Endothelial cell (in vitro differentiated cells): ENCODE results near the gene EML2. TPM values are rescaled to one million over a fixed set of nuclear protein-coding genes. Genes with fewer than 3 reads are reported as not detected.

Experiments used
- DNase-seq: peaks from one replicate; pipeline ENCODE4 v3.0.0; 2021; ENCODE audit warnings: low spot score
- H3K27ac Mint-ChIP-seq: one replicate; pipeline ENCODE4 v1.8.0; 2021; ENCODE audit warnings: mixed read lengths, inconsistent platforms; ENCODE audit not compliant: unreplicated experiment
- H3K27me3 Mint-ChIP-seq: one replicate; pipeline ENCODE4 v1.8.0; 2021; ENCODE audit warnings: mild to moderate bottlenecking, moderate library complexity, mixed read lengths, inconsistent platforms; ENCODE audit not compliant: unreplicated experiment
- H3K36me3 Mint-ChIP-seq: one replicate; pipeline ENCODE4 v1.8.0; 2021; ENCODE audit warnings: mild to moderate bottlenecking, low read depth, mixed read lengths, inconsistent platforms; ENCODE audit not compliant: unreplicated experiment
- H3K4me1 Mint-ChIP-seq: one replicate; pipeline ENCODE4 v1.8.0; 2021; ENCODE audit warnings: mild to moderate bottlenecking, mixed read lengths, inconsistent platforms; ENCODE audit not compliant: unreplicated experiment
- H3K4me3 Mint-ChIP-seq: one replicate; pipeline ENCODE4 v1.8.0; 2021; ENCODE audit warnings: mild to moderate bottlenecking, mixed read lengths, inconsistent platforms; ENCODE audit not compliant: unreplicated experiment
- H3K9me3 Mint-ChIP-seq: one replicate; pipeline ENCODE4 v1.8.0; 2021; ENCODE audit warnings: mixed read lengths, inconsistent platforms; ENCODE audit not compliant: unreplicated experiment
- CTCF ChIP-seq: fragments of 200-600 bp; sonication (generic); IDR thresholded peaks from one replicate; pipeline ENCODE4 v1.5.0; 2021; ENCODE audit warnings: antibody characterized with exemption; ENCODE audit not compliant: unreplicated experiment
- total RNA-seq: library from RNA; stranded (reverse); fragmentation: NEBNext Ultra II Directional; extraction: Animal tissue kit (Norgen Biotek cat#: 25700); gene quantifications from one replicate; pipeline ENCODE4 v1.2.1, GENCODE V29; 2021; ENCODE audit not compliant: unreplicated experiment

Gene EML2
- total RNA-seq, 1 donor from 2014 or later: 20.3 TPM

- peak; percentile 98 for TF ChIP-seq CTCF
- Mint-ChIP-seq H3K4me1 (no peaks in the 10 kb centered on the region), H3K27ac (no peak overlapping the region), H3K9me3 (no peaks in the 10 kb centered on the region), H3K4me3 (no peak overlapping the region), H3K36me3 (peaks cover 14% of the 10 kb centered on the region), H3K27me3 (peaks cover 3% of the 10 kb centered on the region)
- DNase-seq: peak; percentile 88
Observed at GRCh38 chr19:45681391-45682015, 42.3 kb upstream of the EML2 start.

- peak; percentile 73 for DNase-seq
- Mint-ChIP-seq H3K9me3 (no peaks in the 10 kb centered on the region), H3K36me3 (peaks cover 4% of the 10 kb centered on the region), H3K4me1 (no peaks in the 10 kb centered on the region), H3K27ac (no peak overlapping the region), H3K27me3 (peaks cover 5% of the 10 kb centered on the region), H3K4me3 (peak overlapping the region; percentile 82)
- TF ChIP-seq CTCF: no peak
Observed at GRCh38 chr19:45677351-45678230, 38.4 kb upstream of the EML2 start.

- H3K27ac Mint-ChIP-seq: no peak overlapping the region
- peak overlapping the region; percentile 82 for H3K4me3 Mint-ChIP-seq
- peaks cover 4% of the 10 kb centered on the region for H3K36me3 Mint-ChIP-seq
- TF ChIP-seq CTCF: no peak
- DNase-seq: no peak
- H3K9me3 Mint-ChIP-seq: no peaks in the 10 kb centered on the region
- H3K27me3 Mint-ChIP-seq: peaks cover 5% of the 10 kb centered on the region
- no peaks in the 10 kb centered on the region for H3K4me1 Mint-ChIP-seq
Observed at GRCh38 chr19:45676851-45677263, 37.7 kb upstream of the EML2 start.

- H3K27ac Mint-ChIP-seq: no peak overlapping the region
- no peak overlapping the region for H3K4me3 Mint-ChIP-seq
- H3K4me1 Mint-ChIP-seq: peaks cover 3% of the 10 kb centered on the region
- H3K36me3 Mint-ChIP-seq: peaks cover 4% of the 10 kb centered on the region
- DNase-seq: no peak
- H3K27me3 Mint-ChIP-seq: peaks cover 10% of the 10 kb centered on the region
- H3K9me3 Mint-ChIP-seq: no peaks in the 10 kb centered on the region
- no peak for TF ChIP-seq CTCF
Observed at GRCh38 chr19:45674946-45675345, 35.7 kb upstream of the EML2 start.
